K562 (cell line): ENCODE data around the gene MAP3K6. TPM values are rescaled to one million over a fixed set of nuclear protein-coding genes. Genes with fewer than 3 reads are reported as not detected.

Source experiments
- HDAC8 ChIP-seq: fragments of 450-650 bp; IDR thresholded peaks from 2 replicates; pipeline ENCODE4 v1.6.1; 2016; ENCODE audit warnings: mild to moderate bottlenecking, missing genetic modification characterization, moderate library complexity, missing compliant biosample characterization
- HIVEP1 ChIP-seq: fragments of 250-450 bp; sonication (Bioruptor Pico); IDR thresholded peaks from 2 replicates; pipeline ENCODE4 v1.4.0; 2020; ENCODE audit warnings: mild to moderate bottlenecking
- JUN ChIP-seq, 2 experiments: sonication (generic) in 1 of 2; formaldehyde crosslinking in 1 of 2; IDR thresholded peaks; 2 replicates each; pipeline versions ENCODE4 v1.6.1 to v1.8.0; 2012 to 2022; ENCODE audit warnings: borderline replicate concordance in 2 of 2, mild to moderate bottlenecking in 2 of 2, improper control_type of control experiment in 1 of 2, low read depth in 1 of 2, low read length in 1 of 2, missing genetic modification reagents in 1 of 2
- KDM1A ChIP-seq, 2 experiments: fragments of 450-650 bp; IDR thresholded peaks; 2 replicates each; pipeline ENCODE4 v1.6.1; 2016; ENCODE audit warnings: mild to moderate bottlenecking in 2 of 2
- LEF1 ChIP-seq: fragments of 450-650 bp; IDR thresholded peaks from 2 replicates; pipeline ENCODE4 v1.6.1; 2016; ENCODE audit warnings: mild to moderate bottlenecking
- POLR2G ChIP-seq: fragments of 200-400 bp; formaldehyde crosslinking; IDR thresholded peaks from 2 replicates; pipeline ENCODE4 v1.6.1; 2017; ENCODE audit warnings: low read depth, mild to moderate bottlenecking, antibody characterized with exemption, low read length, moderate library complexity
- RBM15 ChIP-seq: fragments of 200-400 bp; formaldehyde crosslinking; IDR thresholded peaks from 2 replicates; pipeline ENCODE4 v1.6.1; 2018; ENCODE audit warnings: mild to moderate bottlenecking, low read length, moderate library complexity; ENCODE audit not compliant: insufficient read depth
- RBM25 ChIP-seq: fragments of 200-400 bp; formaldehyde crosslinking; IDR thresholded peaks from 2 replicates; pipeline ENCODE4 v1.6.1; 2018; ENCODE audit warnings: low read length, low read depth, moderate library complexity; ENCODE audit not compliant: severe bottlenecking
- ZBTB33 ChIP-seq: sonication (generic); formaldehyde crosslinking; IDR thresholded peaks from 2 replicates; pipeline ENCODE4 v1.8.1; 2023; ENCODE audit warnings: mild to moderate bottlenecking, missing genetic modification reagents
- ZNF24 ChIP-seq: fragments of 450-650 bp; IDR thresholded peaks from 2 replicates; pipeline ENCODE4 v1.6.1; 2016
- polyA plus RNA-seq, 8 experiments: library from polyadenylated mRNA; depleted of rRNA in 4 of 8; stranded (reverse) in 5 of 8; unstranded in 3 of 8; fragments of >200 nt; fragmentation: Nextera tagmentation in 2 of 8; fragmentation: Illumina TruSeq in 1 of 8; extraction: Ambion mirVana in 2 of 8; extraction: Trizol in 1 of 8; gene quantifications; 2 replicates each; pipeline versions ENCODE4 v1.2.1 to v1.2.3, GENCODE V29; 2011 to 2014; ENCODE audit warnings: inconsistent platforms in 1 of 8, missing spikeins in 1 of 8
- total RNA-seq, 7 experiments: library from RNA; depleted of rRNA in 6 of 7; stranded (reverse); fragments of >200 nt in 6 of 7; fragmentation: Illumina TruSeq in 2 of 7; extraction: Trizol in 2 of 7; gene quantifications; 2 replicates each; pipeline versions ENCODE4 v1.2.1 to v1.2.3, GENCODE V29; 2011 to 2021; ENCODE audit warnings: low replicate concordance in 1 of 7
- TF ChIP-seq, protein P1 (sequence below): fragments of 250-450 bp; sonication (Bioruptor Pico); IDR thresholded peaks from 2 replicates; pipeline ENCODE4 v1.8.0; 2022; ENCODE audit warnings: inconsistent platforms
- TF ChIP-seq, protein P2 (sequence below): IDR thresholded peaks from 2 replicates; pipeline ENCODE4 v1.6.1; 2011; ENCODE audit not compliant: insufficient read length; ENCODE audit errors: extremely low read depth

Gene MAP3K6
- total and polyA plus RNA-seq, 9 of the 15 experiments (the other 6 are each of a cell fraction or from before 2014, with no cell fraction given): 0.99 to 21.9 (median 7.0) TPM

DNA sequence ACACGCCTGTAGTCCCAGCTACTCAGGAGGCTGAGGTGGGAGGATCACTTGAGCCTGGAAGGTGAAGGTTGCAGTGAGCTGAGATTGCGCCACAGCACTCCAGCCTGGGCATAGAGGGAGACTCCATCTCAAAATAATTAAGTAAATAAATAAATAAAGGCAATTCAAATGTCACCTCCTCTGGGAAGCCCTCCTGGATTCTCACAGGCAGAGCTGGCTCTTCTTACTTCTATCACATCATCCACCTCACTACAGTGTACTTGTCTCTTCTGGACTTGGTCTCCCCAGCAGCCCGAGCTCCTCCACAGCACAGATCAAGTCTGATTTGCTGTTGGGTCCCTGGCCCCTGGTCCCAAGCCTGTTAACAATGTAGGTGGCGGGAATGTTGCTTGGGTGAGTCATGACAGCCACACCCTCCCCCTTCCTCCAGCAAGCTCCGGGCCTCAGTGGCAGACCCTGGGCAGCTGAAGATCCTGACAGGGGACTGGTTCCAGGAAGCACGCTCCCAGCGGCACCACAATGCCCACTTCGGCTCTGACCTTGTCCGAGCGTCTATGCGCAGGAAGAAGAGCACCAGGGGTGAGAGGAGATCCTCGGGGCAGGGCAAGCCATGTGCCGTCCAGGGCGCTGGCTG is 19.7 kb downstream of the MAP3K6 start (continued):
- TF ChIP-seq, protein P1, sequence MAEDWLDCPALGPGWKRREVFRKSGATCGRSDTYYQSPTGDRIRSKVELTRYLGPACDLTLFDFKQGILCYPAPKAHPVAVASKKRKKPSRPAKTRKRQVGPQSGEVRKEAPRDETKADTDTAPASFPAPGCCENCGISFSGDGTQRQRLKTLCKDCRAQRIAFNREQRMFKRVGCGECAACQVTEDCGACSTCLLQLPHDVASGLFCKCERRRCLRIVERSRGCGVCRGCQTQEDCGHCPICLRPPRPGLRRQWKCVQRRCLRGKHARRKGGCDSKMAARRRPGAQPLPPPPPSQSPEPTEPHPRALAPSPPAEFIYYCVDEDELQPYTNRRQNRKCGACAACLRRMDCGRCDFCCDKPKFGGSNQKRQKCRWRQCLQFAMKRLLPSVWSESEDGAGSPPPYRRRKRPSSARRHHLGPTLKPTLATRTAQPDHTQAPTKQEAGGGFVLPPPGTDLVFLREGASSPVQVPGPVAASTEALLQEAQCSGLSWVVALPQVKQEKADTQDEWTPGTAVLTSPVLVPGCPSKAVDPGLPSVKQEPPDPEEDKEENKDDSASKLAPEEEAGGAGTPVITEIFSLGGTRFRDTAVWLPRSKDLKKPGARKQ (CRISPR knock-in tag): no peak
- TF ChIP-seq JUN (IDR thresholded peaks at IDR 0.05; ENCODE audit: borderline replicate concordance, low read depth, low read length) (0 out of 2 replicates have a peak, but pooled peaks have one; percentile 19), JUN (CRISPR knock-in tag; IDR thresholded peaks at IDR 0.05; ENCODE audit: borderline replicate concordance) (no peak), RBM15 (no peak), LEF1 (no peak), HDAC8 (tag) (no peak), HIVEP1 (CRISPR knock-in tag) (no peak), KDM1A (IDR thresholded peaks at IDR 0.05) (peak in 1 of 2 experiments; percentile 87; a peak in 2 of 4 replicates), POLR2G (0 out of 2 replicates have a peak, but pooled peaks have one; percentile 31), RBM25 (peak; percentile 87), ZNF24 (no peak), ZBTB33 (CRISPR knock-in tag) (peak; percentile 87)
- TF ChIP-seq, protein P2, sequence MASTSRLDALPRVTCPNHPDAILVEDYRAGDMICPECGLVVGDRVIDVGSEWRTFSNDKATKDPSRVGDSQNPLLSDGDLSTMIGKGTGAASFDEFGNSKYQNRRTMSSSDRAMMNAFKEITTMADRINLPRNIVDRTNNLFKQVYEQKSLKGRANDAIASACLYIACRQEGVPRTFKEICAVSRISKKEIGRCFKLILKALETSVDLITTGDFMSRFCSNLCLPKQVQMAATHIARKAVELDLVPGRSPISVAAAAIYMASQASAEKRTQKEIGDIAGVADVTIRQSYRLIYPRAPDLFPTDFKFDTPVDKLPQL: no peak
- TF ChIP-seq, all 486 proteins: peak for 22
